ENCODE data around the gene MFAP2.

DNA sequence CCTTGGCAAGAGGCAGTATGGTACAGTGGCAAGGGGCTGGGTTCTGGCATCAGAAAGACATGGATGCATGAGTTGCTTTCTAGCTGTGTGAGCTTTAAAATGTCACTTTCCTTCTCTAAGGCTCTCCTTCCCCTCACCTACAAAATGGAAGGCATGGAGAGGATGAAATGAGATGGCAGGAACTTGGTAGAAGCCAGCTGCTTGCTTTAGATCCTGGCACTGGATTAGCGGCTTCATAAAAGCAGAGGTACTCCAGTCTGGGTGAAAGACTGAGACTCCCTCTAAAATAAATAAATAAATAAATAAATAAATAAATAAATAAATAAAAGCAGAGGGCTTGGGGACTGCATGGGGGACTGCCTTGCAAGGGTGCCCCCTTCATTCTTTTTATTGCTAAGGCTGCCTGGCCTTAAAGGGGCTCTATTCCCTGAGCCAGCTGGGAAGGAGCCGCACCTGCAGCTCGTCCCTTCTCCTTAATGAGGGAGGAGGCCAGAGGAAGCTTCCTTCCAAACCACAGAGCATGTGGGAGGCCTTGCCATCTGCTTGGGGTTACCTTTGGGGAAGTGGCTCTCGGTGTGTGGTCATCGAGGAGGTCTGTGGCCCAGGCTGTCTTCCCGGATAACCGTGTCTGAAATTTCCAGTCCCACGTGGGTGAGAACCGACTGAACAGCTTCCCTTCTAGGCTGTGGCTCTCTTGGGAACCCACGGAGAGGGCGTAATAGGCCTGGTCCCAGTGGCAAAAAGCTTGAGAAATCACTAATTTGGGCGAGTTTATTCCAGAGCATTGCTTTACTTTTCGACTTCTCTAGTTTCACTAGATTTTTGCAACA, 33.3 kb upstream of the MFAP2 start:
- TF ChIP-seq, protein P1, sequence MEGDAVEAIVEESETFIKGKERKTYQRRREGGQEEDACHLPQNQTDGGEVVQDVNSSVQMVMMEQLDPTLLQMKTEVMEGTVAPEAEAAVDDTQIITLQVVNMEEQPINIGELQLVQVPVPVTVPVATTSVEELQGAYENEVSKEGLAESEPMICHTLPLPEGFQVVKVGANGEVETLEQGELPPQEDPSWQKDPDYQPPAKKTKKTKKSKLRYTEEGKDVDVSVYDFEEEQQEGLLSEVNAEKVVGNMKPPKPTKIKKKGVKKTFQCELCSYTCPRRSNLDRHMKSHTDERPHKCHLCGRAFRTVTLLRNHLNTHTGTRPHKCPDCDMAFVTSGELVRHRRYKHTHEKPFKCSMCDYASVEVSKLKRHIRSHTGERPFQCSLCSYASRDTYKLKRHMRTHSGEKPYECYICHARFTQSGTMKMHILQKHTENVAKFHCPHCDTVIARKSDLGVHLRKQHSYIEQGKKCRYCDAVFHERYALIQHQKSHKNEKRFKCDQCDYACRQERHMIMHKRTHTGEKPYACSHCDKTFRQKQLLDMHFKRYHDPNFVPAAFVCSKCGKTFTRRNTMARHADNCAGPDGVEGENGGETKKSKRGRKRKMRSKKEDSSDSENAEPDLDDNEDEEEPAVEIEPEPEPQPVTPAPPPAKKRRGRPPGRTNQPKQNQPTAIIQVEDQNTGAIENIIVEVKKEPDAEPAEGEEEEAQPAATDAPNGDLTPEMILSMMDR (IDR thresholded peaks at IDR 0.05) = no peak
- TF ChIP-seq POLR2A (IDR thresholded peaks at IDR 0.05) = no peak

Measured in Peyer's patch (tissue), 4 donors.